EL (cell line): Measurements from ENCODE around the gene TF.

ENCODE experiments used
- DNase-seq: peaks from one replicate; pipeline ENCODE4 v3.0.0-alpha.2; 2016

TF gene

DNA sequence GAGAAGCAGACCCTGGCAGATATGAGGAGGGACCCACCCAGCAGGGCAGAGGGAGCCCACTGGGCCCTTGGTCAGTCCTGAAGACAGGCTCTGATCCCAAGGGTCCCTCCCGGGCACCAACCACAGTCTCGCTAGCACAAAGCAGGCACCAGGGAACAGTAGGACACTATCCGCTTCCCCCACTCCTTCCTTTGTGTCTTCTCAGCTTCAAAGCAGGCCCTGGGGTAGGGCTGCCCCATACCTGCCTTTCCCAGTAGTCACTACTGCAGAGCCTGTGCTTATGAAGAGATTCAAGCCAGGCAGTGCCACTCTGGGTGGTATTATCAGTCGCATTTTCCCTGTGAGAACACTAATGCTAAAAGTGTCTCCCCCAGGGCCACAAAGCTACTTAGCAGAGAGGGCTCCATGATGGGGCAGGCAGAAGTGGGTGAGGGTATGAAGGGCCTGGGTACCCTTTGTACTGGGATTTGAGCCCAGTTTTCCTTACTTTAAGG lies 92.2 kb downstream of the TF start:
- DNase-seq = no peak

DNA sequence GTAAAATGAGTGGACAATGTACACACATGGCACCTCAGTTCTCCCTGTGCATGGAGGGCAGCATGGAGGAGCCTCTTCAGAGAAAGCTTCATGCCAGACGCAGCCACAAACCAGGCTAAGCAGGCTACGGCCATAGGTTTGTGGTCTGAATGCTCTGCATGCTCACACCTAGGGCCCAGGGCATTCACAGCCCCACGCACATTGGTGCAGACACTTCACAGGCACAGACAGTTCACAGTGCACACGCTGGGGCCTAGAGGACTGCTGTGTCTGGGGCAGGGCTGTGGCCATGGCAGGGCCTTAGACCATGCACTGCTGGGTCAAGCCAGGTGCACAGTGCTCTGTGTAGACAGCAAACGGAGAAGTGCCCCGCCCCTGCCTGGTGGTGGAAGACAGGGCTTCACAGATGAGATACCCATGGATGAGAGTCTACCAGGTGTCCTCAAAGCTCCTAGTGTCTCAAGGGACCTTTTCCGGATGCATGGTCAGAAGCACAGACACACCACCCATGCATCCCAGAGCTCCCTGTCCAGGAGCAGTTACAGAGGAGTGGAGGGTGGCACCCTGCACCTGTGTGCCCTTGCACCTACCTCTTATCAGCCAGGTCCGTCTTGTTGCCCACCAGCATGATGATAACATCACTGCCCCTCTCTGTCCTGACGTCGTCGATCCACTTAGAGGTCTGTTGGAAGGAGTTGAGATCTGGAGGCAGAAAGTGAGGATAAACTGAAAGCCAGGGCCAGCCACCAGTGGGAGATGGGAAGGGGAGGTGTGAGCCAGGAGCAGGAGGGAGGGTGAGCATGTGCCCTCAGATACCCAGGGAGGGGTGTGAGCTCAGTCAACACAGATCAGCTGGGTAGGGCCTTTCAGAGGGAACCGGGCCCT lies 93.0 kb downstream of the TF start:
- no peak for DNase-seq

DNA sequence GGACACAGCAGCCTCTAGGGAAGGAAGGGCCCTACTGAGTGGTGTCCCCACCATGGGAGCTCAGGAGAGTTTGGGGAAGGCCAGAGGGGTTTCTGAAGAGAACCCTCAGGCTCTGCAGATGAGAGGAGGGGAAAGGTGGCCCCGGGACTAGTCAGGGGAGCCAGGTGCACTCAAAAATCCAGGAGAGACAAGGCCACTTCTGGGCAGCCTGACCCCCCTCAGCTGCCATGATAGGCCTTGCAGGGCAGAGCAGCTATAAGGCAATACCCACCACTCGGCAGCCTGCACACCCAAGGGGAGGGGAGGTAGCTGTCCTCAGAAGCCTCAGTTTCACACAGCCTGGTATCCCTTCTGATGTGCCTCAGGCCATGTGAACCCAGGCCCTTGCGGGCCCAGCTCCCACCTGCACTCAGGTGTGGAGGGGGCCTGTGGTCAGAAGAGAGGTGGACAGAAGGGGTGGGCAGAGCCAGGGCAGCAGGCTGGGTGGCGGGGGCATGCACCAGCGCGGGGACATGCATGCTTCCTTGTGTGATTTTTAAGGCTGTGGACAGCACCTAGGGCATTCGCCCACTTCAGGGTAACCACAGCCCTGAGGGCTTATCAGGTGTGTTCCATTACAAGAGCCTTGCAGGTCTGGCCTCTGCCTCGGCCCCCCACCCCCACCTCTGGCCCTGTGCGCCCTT lies 94.0 kb downstream of the TF start:
- DNase-seq = no peak

DNA sequence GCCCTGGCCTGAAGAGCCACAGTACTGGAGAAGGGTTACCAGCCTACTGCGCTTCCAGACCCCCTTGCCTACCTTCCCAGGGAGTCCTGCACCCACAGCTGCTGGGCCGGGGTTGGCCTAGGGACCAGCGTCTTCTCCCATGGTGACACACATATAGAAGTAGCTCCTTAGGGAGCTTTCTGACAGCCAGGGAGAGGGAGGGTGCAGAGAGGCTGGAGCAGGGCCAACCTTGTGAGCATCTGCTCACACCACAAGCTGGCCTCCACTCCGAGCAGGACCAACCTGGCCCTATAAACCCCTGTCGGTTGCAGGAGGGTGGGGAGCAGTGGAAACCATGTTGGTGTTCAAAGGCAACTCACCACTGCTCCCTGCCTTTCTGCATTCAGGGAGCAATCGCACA lies 94.6 kb downstream of the TF start:
- no peak for DNase-seq

DNA sequence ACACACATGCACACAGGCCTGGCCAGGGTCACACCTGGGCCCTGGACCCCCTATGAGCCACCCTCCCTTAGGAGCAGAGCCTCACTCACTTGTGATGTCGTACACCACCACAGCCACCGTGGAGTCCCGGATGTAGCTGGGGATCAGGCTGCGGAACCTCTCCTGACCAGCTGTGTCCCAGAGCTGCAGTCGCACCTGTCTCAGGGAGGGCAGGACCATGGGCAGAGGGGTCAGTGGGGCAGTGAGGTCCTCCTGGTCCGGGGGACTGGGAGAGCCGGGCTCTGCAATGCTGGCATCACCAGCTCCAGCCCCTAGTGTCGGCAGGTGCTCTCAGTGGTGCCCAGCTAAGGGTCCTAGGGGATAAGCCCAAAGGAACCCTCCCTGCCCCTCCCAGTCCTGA lies 95.0 kb downstream of the TF start:
- no peak for DNase-seq

DNA sequence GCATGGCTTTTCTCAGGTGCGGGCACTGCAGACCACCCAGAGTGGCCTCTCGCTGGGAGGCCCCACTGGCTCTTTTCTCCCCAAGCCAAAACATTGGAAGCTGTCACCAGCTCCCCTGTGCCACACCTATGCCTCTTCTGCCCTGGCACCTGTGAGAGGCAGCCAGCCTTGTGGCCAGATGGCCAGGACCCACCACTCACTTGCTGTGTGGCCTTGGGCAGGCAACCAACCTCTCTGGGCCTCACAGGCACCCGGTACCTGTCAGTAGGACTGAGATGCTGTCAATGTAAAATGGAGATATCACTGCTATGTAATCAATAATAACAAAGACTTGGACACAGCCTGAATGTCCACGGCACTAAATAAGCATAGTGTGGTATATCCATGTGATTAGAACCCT lies 96.0 kb downstream of the TF start:
- no peak for DNase-seq

DNA sequence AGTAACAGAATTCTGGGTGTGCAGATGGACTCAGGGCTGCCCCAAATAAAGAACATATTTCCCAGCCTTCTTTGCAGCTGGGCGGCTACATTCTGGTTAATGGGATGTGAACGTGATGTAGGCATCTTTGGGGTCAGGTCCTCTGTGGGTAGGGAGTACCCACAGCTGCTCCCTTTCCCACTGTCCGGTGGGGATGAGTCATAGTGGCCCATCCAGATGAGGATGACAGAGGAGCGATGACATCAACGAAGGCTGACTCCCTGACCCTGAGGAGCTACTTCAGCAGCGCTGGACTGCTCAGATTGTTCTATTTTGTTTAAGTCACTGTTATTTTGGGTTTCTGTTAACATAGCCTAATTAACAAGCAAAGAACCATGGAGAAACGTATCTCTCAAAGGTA lies 97.4 kb downstream of the TF start:
- peak; percentile 89 for DNase-seq

DNA sequence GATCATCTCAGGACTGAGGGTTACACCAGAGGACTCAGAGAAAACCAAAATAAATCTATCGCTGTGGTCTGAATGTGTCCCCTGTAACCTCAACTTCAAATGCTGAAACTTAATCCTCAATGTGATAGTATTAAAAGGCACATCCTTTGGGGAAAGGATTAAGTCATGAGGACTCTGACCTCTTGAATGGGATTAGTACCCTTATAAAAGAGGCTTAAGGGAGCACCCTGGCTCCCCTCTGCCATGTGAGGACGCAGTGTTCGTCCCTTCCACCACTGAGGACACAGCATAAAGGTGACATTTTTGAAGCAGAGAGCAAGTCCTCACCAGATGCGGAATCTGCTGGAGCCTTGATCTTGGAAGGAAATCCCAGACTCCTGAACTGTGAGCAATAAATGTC lies 98.9 kb downstream of the TF start:
- no peak for DNase-seq
